ENCODE data around the gene FAF1. TPM values are rescaled to one million over a fixed set of nuclear protein-coding genes. Genes with fewer than 3 reads are reported as not detected.

The FAF1 gene
- total RNA-seq, 4 donors from 2014 or later = 72.0 to 107 (median 92.0) TPM

DNA sequence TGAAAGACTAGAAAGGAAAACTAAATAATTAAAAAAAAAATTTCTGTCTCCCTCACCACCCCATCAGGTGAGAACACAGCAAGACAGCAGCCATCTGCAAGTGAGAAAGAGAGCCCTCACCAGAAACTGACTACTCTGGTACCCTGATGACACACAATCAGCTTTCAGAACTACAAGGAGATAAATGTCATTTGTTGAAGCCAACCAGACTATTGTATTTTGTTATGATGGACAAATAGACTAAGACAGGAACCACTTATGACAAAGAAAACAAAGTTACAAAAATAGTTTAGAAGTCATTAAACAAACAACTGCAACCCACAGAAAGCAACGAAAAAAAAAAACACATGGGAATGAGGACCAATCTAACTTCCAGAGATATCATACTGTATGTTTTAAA, 98.3 kb downstream of the FAF1 start:
- Histone ChIP-seq H3K27me3 (no peaks in the 10 kb centered on the region), H3K36me3 (no peaks in the 10 kb centered on the region), H3K27ac (no peak overlapping the region), H3K9me3 (no peaks in the 10 kb centered on the region), H3K4me3 (no peak overlapping the region), H3K4me1 (no peaks in the 10 kb centered on the region)
- TF ChIP-seq, protein P1, sequence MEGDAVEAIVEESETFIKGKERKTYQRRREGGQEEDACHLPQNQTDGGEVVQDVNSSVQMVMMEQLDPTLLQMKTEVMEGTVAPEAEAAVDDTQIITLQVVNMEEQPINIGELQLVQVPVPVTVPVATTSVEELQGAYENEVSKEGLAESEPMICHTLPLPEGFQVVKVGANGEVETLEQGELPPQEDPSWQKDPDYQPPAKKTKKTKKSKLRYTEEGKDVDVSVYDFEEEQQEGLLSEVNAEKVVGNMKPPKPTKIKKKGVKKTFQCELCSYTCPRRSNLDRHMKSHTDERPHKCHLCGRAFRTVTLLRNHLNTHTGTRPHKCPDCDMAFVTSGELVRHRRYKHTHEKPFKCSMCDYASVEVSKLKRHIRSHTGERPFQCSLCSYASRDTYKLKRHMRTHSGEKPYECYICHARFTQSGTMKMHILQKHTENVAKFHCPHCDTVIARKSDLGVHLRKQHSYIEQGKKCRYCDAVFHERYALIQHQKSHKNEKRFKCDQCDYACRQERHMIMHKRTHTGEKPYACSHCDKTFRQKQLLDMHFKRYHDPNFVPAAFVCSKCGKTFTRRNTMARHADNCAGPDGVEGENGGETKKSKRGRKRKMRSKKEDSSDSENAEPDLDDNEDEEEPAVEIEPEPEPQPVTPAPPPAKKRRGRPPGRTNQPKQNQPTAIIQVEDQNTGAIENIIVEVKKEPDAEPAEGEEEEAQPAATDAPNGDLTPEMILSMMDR (IDR thresholded peaks at IDR 0.05 in 4 of 5, conservative IDR thresholded peaks at IDR 0.05 in 1 of 5) = no peak
- no peak for TF ChIP-seq POLR2A (IDR thresholded peaks at IDR 0.05)
- intact Hi-C loops (cut with DNase I; ENCODE audit: low total_unique reads) (no loop called here), in situ Hi-C loops (cut with MboI; ENCODE audit: low sequenced_read_pairs in 4 of 4) (no loop called here)
- ATAC-seq (no peak), DNase-seq (no peak)

GRCh38 chr1:50860702-50861101, 99.4 kb downstream of the FAF1 start:
- H3K9me3 ChIP-seq = no peaks in the 10 kb centered on the region
- intact Hi-C loops (cut with DNase I; ENCODE audit: low total_unique reads) = no loop called here
- DNase-seq (no peak), ATAC-seq (no peak)
- H3K27ac ChIP-seq = no peak overlapping the region
- H3K36me3 ChIP-seq = no peaks in the 10 kb centered on the region
- in situ Hi-C loops (cut with MboI; ENCODE audit: low sequenced_read_pairs in 4 of 4) = no loop called here
- no peak for TF ChIP-seq POLR2A (IDR thresholded peaks at IDR 0.05)
- TF ChIP-seq, protein P1 (IDR thresholded peaks at IDR 0.05 in 4 of 5, conservative IDR thresholded peaks at IDR 0.05 in 1 of 5) = no peak
- no peaks in the 10 kb centered on the region for H3K27me3 ChIP-seq
- H3K4me1 ChIP-seq = no peaks in the 10 kb centered on the region
- no peak overlapping the region for H3K4me3 ChIP-seq

GRCh38 chr1:50860256-50860655, 99.8 kb downstream of the FAF1 start:
- TF ChIP-seq, protein P1 (IDR thresholded peaks at IDR 0.05 in 4 of 5, conservative IDR thresholded peaks at IDR 0.05 in 1 of 5) = no peak
- TF ChIP-seq POLR2A (IDR thresholded peaks at IDR 0.05) = no peak
- Histone ChIP-seq H3K4me3 (no peak overlapping the region), H3K27ac (no peak overlapping the region), H3K4me1 (no peaks in the 10 kb centered on the region), H3K9me3 (no peaks in the 10 kb centered on the region), H3K36me3 (no peaks in the 10 kb centered on the region), H3K27me3 (no peaks in the 10 kb centered on the region)
- DNase-seq (no peak), ATAC-seq (no peak)
- intact Hi-C loops (cut with DNase I; ENCODE audit: low total_unique reads) = no loop called here
- in situ Hi-C loops (cut with MboI; ENCODE audit: low sequenced_read_pairs in 4 of 4) = no loop called here

DNA sequence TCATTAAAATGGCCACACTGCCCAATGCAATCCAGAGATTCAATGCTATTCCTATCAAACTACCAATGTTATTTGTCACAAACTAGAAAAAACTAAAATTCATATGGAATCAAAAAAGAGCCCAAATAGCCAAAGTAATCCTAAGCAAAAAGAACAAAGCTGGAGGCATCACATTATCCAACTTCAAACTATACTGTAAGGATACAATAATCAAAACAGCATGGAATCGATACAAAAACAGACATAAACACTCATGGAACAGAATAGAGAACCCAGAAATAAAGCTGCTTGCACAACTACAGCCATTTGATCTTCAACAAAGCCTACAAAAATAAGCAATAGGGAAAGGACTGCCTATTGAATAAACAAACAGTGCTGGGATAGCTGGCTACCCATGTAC, 100.4 kb downstream of the FAF1 start:
- H3K4me3 ChIP-seq = peak overlapping the region in 1 of 4 donors; percentile 3
- no peaks in the 10 kb centered on the region for H3K9me3 ChIP-seq
- no peak for ATAC-seq
- no peaks in the 10 kb centered on the region for H3K27me3 ChIP-seq
- no peak for TF ChIP-seq POLR2A (IDR thresholded peaks at IDR 0.05)
- TF ChIP-seq, protein P1 (IDR thresholded peaks at IDR 0.05 in 4 of 5, conservative IDR thresholded peaks at IDR 0.05 in 1 of 5) = no peak
- intact Hi-C loops (cut with DNase I; ENCODE audit: low total_unique reads) = no loop called here
- no peak overlapping the region for H3K27ac ChIP-seq
- H3K36me3 ChIP-seq = no peaks in the 10 kb centered on the region
- in situ Hi-C loops (cut with MboI; ENCODE audit: low sequenced_read_pairs in 4 of 4) = no loop called here
- H3K4me1 ChIP-seq = no peaks in the 10 kb centered on the region
- DNase-seq = no peak

DNA sequence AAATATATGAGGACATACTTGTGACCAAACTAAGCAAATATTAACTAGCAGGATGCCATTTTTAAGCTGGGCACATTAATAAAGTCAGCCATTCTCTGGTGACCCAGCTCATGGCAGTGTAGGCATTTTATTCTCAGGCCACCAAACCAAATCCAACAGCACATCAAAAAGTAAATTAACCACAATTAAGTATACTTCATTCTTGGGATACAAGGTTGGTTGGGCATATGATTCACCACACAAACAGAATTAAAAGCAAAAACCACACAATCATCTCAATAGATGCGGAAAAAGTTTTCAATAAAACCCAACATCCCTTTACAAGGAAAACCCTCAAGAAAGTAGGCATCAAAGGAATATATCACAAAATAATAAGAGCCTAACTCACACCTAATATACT, 101.3 kb downstream of the FAF1 start:
- Histone ChIP-seq H3K4me1 (no peaks in the 10 kb centered on the region), H3K36me3 (no peaks in the 10 kb centered on the region), H3K9me3 (no peaks in the 10 kb centered on the region), H3K27me3 (no peaks in the 10 kb centered on the region), H3K4me3 (no peak overlapping the region), H3K27ac (no peak overlapping the region)
- intact Hi-C loops (cut with DNase I; ENCODE audit: low total_unique reads) (no loop called here), in situ Hi-C loops (cut with MboI; ENCODE audit: low sequenced_read_pairs in 4 of 4) (no loop called here)
- no peak for TF ChIP-seq POLR2A (IDR thresholded peaks at IDR 0.05)
- TF ChIP-seq, protein P1 (IDR thresholded peaks at IDR 0.05 in 4 of 5, conservative IDR thresholded peaks at IDR 0.05 in 1 of 5) = no peak
- DNase-seq (no peak), ATAC-seq (no peak)
